ENCODE measurements around the gene LYPD6. TPM values are rescaled to one million over a fixed set of nuclear protein-coding genes. Genes with fewer than 3 reads are reported as not detected.

LYPD6 gene
- total and polyA plus RNA-seq, 2 donors (not counting 1 experiment from before 2014, with no cell fraction given): not detected

DNA sequence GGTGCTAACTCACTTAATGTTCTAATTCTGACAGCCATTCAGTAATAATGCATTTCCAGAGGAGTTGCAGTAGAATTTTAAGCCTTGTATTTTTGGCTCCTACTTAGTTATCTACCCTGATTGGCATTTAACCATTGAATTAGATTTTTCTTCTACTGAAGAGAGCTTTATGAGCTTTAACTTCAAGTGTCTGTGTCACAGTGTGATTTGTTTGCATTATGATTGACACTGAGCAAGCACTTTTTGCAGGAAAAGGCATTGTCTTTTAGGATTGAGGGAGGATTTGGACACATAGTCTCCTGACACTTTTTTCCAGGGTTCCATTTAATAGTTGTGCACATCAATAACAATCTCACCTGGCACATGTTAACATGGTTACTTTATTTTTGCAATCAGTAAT is 26.7 kb downstream of the LYPD6 start:
- H4K20me1 ChIP-seq (ENCODE audit: control insufficient read depth, insufficient read depth, low read length, poor library complexity, severe bottlenecking): no peaks in the 10 kb centered on the region
- Mint-ChIP-seq H3K27me3 (peaks cover 4% of the 10 kb centered on the region), H3K4me3 (no peak overlapping the region), H3K9me3 (ENCODE audit: insufficient read depth) (no peaks in the 10 kb centered on the region), H3K4me1 (no peaks in the 10 kb centered on the region), H3K27ac (no peak overlapping the region)
- intact Hi-C loops (cut with micrococcal nuclease): no loop called here
- no peak for ATAC-seq (ENCODE audit: low read depth)
- H3K4me2 ChIP-seq (replicated peaks; ENCODE audit: low read depth, low read length, poor library complexity, severe bottlenecking): no peak overlapping the region
- no peak overlapping the region for H3K9ac ChIP-seq (ENCODE audit: low read length)
- H3K9me3 ChIP-seq (ENCODE audit: control extremely low read depth in 1 of 3, control insufficient read depth in 2 of 3, insufficient read depth in 1 of 3, low read length in 2 of 3): no peaks in the 10 kb centered on the region
- POLR2A ChIA-PET: no interaction called here
- H2AFZ ChIP-seq (ENCODE audit: insufficient read depth, low read depth, low read length, poor library complexity, severe bottlenecking): no peak overlapping the region
- no peaks in the 10 kb centered on the region for H3K36me3 ChIP-seq (replicated peaks in 1 of 2; ENCODE audit: control extremely low read depth in 1 of 2, control insufficient read depth in 1 of 2, extremely low read depth in 1 of 2, insufficient read depth in 2 of 2, low read length in 1 of 2)
- H3K4me3 ChIP-seq (ENCODE audit: control extremely low read depth in 1 of 5, extremely low read depth in 1 of 5, insufficient read depth in 1 of 5, low read depth in 2 of 5, low read length in 4 of 5): no peak overlapping the region
- TF ChIP-seq, protein P1, sequence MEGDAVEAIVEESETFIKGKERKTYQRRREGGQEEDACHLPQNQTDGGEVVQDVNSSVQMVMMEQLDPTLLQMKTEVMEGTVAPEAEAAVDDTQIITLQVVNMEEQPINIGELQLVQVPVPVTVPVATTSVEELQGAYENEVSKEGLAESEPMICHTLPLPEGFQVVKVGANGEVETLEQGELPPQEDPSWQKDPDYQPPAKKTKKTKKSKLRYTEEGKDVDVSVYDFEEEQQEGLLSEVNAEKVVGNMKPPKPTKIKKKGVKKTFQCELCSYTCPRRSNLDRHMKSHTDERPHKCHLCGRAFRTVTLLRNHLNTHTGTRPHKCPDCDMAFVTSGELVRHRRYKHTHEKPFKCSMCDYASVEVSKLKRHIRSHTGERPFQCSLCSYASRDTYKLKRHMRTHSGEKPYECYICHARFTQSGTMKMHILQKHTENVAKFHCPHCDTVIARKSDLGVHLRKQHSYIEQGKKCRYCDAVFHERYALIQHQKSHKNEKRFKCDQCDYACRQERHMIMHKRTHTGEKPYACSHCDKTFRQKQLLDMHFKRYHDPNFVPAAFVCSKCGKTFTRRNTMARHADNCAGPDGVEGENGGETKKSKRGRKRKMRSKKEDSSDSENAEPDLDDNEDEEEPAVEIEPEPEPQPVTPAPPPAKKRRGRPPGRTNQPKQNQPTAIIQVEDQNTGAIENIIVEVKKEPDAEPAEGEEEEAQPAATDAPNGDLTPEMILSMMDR (IDR thresholded peaks at IDR 0.05): no peak
- TF ChIP-seq EZH2 (IDR thresholded peaks at IDR 0.05; ENCODE audit: borderline replicate concordance, insufficient read depth, low read depth, low read length, poor library complexity, severe bottlenecking): no peak
- H3K4me1 ChIP-seq (ENCODE audit: control insufficient read depth in 2 of 2, insufficient read depth in 2 of 2, low read length in 2 of 2): no peaks in the 10 kb centered on the region
- no peak overlapping the region for H3K27ac ChIP-seq (ENCODE audit: low read length in 2 of 2)
- no peaks in the 10 kb centered on the region for H3K79me2 ChIP-seq (ENCODE audit: control insufficient read depth, insufficient read depth, low read length)
- CTCF ChIA-PET: no interaction called here
- H3K27me3 ChIP-seq (replicated peaks in 1 of 4; ENCODE audit: control extremely low read depth in 1 of 4, control insufficient read depth in 3 of 4, insufficient read depth in 4 of 4, low read length in 3 of 4): no peaks in the 10 kb centered on the region
- no peak for DNase-seq

- no peak overlapping the region for H3K27ac ChIP-seq (ENCODE audit: low read length in 2 of 2)
- no peak overlapping the region for H3K27ac Mint-ChIP-seq
- no peaks in the 10 kb centered on the region for H4K20me1 ChIP-seq (ENCODE audit: control insufficient read depth, insufficient read depth, low read length, poor library complexity, severe bottlenecking)
- no peaks in the 10 kb centered on the region for H3K79me2 ChIP-seq (ENCODE audit: control insufficient read depth, insufficient read depth, low read length)
- ATAC-seq (ENCODE audit: low read depth) (no peak), DNase-seq (no peak)
- H3K4me3 ChIP-seq (ENCODE audit: control extremely low read depth in 1 of 5, extremely low read depth in 1 of 5, insufficient read depth in 1 of 5, low read depth in 2 of 5, low read length in 4 of 5): no peak overlapping the region
- no peaks in the 10 kb centered on the region for H3K4me1 ChIP-seq (ENCODE audit: control insufficient read depth in 2 of 2, insufficient read depth in 2 of 2, low read length in 2 of 2)
- H3K9ac ChIP-seq (ENCODE audit: low read length): no peak overlapping the region
- TF ChIP-seq, protein P1 (IDR thresholded peaks at IDR 0.05): no peak
- TF ChIP-seq EZH2 (IDR thresholded peaks at IDR 0.05; ENCODE audit: borderline replicate concordance, insufficient read depth, low read depth, low read length, poor library complexity, severe bottlenecking): no peak
- no peak overlapping the region for H3K4me3 Mint-ChIP-seq
- WGBS (ENCODE audit: insufficient coverage): no CpG with 5 or more reads among the region's 1 CpG
- ChIA-PET POLR2A (no interaction called here), CTCF (no interaction called here)
- H3K36me3 ChIP-seq (replicated peaks in 1 of 2; ENCODE audit: control extremely low read depth in 1 of 2, control insufficient read depth in 1 of 2, extremely low read depth in 1 of 2, insufficient read depth in 2 of 2, low read length in 1 of 2): no peaks in the 10 kb centered on the region
- no peaks in the 10 kb centered on the region for H3K27me3 ChIP-seq (replicated peaks in 1 of 4; ENCODE audit: control extremely low read depth in 1 of 4, control insufficient read depth in 3 of 4, insufficient read depth in 4 of 4, low read length in 3 of 4)
- H3K9me3 ChIP-seq (ENCODE audit: control extremely low read depth in 1 of 3, control insufficient read depth in 2 of 3, insufficient read depth in 1 of 3, low read length in 2 of 3): no peaks in the 10 kb centered on the region
- H2AFZ ChIP-seq (ENCODE audit: insufficient read depth, low read depth, low read length, poor library complexity, severe bottlenecking): no peak overlapping the region
- H3K9me3 Mint-ChIP-seq (ENCODE audit: insufficient read depth): no peaks in the 10 kb centered on the region
- H3K27me3 Mint-ChIP-seq: peaks cover 10% of the 10 kb centered on the region
- no peaks in the 10 kb centered on the region for H3K4me1 Mint-ChIP-seq
- intact Hi-C loops (cut with micrococcal nuclease): no loop called here
- no peak overlapping the region for H3K4me2 ChIP-seq (replicated peaks; ENCODE audit: low read depth, low read length, poor library complexity, severe bottlenecking)
These were observed 29.7 kb downstream of the LYPD6 start for GRCh38 chr2:149360106-149360505.
